KOPT-K1 (cell line): Measurements from ENCODE around the gene LBR.

Source experiments
- H3K27ac ChIP-seq: fragments of 200-600 bp; sonication (generic); 2 replicates; pipeline ENCODE4 v1.5.1; 2016; ENCODE audit warnings: antibody characterized with exemption, mild to moderate bottlenecking, low read depth, low read length; ENCODE audit not compliant: poor library complexity, severe bottlenecking
- H3K36me3 ChIP-seq: fragments of 200-600 bp; sonication (generic); 2 replicates; pipeline ENCODE4 v1.5.1; 2017; ENCODE audit warnings: antibody characterized with exemption, mild to moderate bottlenecking, low read length, moderate library complexity; ENCODE audit not compliant: insufficient read depth
- H3K9me3 ChIP-seq: fragments of 200-600 bp; sonication (generic); 2 replicates; pipeline ENCODE4 v1.5.1; 2017; ENCODE audit warnings: antibody characterized with exemption, low read length, mild to moderate bottlenecking; ENCODE audit not compliant: insufficient read depth, poor library complexity, severe bottlenecking

Gene LBR

DNA sequence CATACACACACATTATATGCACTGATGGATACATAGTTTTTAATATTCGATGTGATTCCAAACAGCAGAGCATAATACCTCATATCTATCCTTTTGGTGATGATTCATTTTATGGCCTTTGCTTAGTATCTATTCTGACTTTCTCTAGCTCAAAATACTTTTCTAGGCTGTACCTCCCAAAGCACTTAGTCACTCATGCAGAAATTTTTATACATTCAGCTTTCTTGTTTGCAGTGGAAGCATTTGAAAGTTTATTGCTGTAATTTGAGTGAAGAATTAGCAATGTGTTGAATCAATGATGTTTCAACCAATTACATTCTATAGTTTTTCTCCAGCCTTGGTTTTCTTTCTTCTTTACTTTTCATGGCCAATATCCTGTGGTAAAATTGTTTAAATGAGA is 66.7 kb downstream of the LBR start:
- Histone ChIP-seq H3K9me3 (no peaks in the 10 kb centered on the region), H3K36me3 (no peaks in the 10 kb centered on the region), H3K27ac (no peak overlapping the region)

DNA sequence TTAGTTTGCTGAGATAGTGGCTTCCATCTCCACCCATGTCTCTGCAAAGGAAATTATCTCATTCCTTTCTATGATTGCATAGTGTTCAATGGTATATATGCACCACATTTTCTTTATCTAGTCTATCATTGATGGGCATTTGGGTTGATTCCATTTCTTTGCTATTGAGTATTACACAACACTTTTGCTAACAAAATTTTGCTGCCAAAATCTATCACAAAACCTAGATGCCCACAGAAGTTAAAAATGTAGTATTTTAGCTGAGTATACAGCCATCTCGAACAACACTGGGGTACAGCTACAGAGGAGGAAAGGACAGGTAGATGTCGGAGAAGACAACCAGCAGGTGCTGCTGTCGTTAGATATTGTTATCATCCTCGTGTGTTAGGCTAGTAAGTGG is 67.7 kb downstream of the LBR start:
- Histone ChIP-seq H3K27ac (no peak overlapping the region), H3K36me3 (no peaks in the 10 kb centered on the region), H3K9me3 (no peaks in the 10 kb centered on the region)

DNA sequence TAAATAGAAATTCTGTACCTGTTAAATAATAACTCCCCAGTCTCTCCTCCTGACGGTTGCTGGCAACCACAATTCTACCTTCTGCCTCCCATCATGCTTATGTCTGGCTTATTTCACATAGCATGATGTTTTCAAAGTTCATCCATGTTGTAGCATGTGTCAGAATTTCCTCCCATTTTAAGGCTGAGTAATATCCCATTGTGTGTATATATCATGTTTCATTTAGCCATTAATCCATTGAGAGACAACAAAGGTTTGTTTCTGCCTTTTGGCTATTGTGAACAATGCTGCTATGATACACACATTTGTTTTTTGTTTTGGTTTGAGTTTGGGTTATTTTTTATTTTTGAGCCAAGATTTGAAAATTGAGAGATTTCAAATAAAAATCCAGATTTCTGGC is 72.0 kb downstream of the LBR start:
- H3K9me3 ChIP-seq: no peaks in the 10 kb centered on the region
- no peaks in the 10 kb centered on the region for H3K36me3 ChIP-seq
- H3K27ac ChIP-seq: no peak overlapping the region

DNA sequence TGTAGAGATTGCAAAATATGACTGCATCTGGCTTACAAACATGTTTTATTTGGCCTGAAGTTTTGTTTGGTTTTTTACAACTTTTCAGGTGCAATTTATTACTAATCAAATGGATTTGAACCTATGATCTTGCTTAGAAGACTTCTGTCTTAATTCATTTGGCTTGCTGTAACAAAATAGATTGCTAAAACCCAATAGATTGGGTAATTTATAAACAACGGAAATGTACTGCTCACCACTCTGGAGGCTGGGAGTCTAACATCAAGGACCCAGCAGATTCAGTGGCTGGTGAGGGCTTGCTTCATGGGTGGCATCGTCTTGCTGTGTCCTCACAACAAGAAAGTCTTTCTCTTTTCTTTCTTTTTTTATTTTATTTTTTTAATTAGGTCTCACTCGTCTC is 72.9 kb downstream of the LBR start:
- no peaks in the 10 kb centered on the region for H3K9me3 ChIP-seq
- no peaks in the 10 kb centered on the region for H3K36me3 ChIP-seq
- no peak overlapping the region for H3K27ac ChIP-seq
